Measurements from ENCODE around the gene APOC1. TPM values are rescaled to one million over a fixed set of nuclear protein-coding genes. Genes with fewer than 3 reads are reported as not detected.

Gene APOC1
- total RNA-seq, 4 donors from 2014 or later: 3.9 to 107 (median 14.2) TPM; not detected in 1

DNA sequence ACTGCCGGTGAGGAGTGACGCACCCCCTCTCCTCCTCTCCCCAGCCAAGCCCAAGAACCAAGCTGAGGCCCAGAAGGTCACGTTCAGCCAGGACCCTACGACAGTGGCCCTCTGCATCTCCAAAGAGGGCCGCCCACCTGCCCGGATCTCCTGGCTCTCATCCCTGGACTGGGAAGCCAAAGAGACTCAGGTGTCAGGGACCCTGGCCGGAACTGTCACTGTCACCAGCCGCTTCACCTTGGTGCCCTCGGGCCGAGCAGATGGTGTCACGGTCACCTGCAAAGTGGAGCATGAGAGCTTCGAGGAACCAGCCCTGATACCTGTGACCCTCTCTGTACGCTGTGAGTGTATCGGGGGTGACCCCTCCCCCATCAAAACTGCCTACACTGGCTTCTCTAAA lies 42.6 kb upstream of the APOC1 start:
- H3K4me3 ChIP-seq: no peak overlapping the region
- no peaks in the 10 kb centered on the region for H3K27me3 ChIP-seq
- TF ChIP-seq, protein P1, sequence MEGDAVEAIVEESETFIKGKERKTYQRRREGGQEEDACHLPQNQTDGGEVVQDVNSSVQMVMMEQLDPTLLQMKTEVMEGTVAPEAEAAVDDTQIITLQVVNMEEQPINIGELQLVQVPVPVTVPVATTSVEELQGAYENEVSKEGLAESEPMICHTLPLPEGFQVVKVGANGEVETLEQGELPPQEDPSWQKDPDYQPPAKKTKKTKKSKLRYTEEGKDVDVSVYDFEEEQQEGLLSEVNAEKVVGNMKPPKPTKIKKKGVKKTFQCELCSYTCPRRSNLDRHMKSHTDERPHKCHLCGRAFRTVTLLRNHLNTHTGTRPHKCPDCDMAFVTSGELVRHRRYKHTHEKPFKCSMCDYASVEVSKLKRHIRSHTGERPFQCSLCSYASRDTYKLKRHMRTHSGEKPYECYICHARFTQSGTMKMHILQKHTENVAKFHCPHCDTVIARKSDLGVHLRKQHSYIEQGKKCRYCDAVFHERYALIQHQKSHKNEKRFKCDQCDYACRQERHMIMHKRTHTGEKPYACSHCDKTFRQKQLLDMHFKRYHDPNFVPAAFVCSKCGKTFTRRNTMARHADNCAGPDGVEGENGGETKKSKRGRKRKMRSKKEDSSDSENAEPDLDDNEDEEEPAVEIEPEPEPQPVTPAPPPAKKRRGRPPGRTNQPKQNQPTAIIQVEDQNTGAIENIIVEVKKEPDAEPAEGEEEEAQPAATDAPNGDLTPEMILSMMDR (IDR thresholded peaks at IDR 0.05): no peak
- TF ChIP-seq POLR2A (IDR thresholded peaks at IDR 0.05): no peak
- DNase-seq: no peak
- peaks cover 0 to 57% (median 0%) of the 10 kb centered on the region in 3 donors for H3K36me3 ChIP-seq
- H3K4me1 ChIP-seq: peaks cover 0 to 11% (median 0%) of the 10 kb centered on the region in 4 donors
- H3K9me3 ChIP-seq: no peaks in the 10 kb centered on the region
- H3K27ac ChIP-seq: no peak overlapping the region

DNA sequence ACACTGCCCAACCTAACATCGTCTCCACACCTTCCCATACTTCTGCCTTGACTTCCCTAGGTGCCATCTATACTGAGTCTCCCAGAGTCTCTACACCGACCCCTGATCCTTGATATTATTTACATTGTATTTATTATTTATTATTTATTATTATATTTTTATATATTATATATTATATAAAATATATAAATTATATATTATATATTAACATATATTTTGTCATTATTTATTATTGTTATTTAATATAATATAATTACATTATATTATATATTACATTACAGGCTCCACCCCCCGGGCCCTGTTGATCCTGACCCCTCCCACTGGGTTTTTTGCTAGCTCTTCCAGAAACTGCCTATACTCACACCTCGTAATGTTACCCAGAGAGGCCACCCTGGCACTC lies 41.7 kb upstream of the APOC1 start:
- Histone ChIP-seq H3K27me3 (no peaks in the 10 kb centered on the region), H3K36me3 (peaks cover 0 to 56% (median 0%) of the 10 kb centered on the region in 3 donors), H3K4me3 (no peak overlapping the region), H3K4me1 (peaks cover 0 to 11% (median 0%) of the 10 kb centered on the region in 4 donors), H3K9me3 (no peaks in the 10 kb centered on the region), H3K27ac (no peak overlapping the region)
- DNase-seq: no peak
- TF ChIP-seq, protein P1 (IDR thresholded peaks at IDR 0.05): no peak
- TF ChIP-seq POLR2A (IDR thresholded peaks at IDR 0.05): no peak

DNA sequence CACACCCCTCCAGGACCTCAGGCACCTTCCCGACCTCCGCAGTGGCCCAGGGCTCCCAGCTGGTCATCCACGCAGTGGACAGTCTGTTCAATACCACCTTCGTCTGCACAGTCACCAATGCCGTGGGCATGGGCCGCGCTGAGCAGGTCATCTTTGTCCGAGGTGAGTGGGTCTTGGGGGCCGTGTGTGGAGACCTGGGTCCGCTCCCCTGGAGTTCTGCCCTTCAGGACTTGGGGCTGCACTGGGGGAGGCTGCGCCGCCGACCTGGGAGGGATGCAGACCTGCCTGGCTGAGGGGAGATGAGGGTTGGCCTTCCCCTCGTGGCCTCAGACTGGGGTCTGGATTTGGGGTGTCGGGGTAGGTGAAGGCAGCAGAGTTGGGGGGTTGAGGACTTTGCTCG lies 40.1 kb upstream of the APOC1 start:
- Histone ChIP-seq H3K27ac (no peak overlapping the region), H3K4me1 (peaks cover 0 to 11% (median 0%) of the 10 kb centered on the region in 4 donors), H3K4me3 (no peak overlapping the region), H3K9me3 (no peaks in the 10 kb centered on the region), H3K27me3 (no peaks in the 10 kb centered on the region), H3K36me3 (peaks cover 0 to 66% (median 0%) of the 10 kb centered on the region in 3 donors)
- no peak for DNase-seq
- TF ChIP-seq, protein P1 (IDR thresholded peaks at IDR 0.05): no peak
- no peak for TF ChIP-seq POLR2A (IDR thresholded peaks at IDR 0.05)

DNA sequence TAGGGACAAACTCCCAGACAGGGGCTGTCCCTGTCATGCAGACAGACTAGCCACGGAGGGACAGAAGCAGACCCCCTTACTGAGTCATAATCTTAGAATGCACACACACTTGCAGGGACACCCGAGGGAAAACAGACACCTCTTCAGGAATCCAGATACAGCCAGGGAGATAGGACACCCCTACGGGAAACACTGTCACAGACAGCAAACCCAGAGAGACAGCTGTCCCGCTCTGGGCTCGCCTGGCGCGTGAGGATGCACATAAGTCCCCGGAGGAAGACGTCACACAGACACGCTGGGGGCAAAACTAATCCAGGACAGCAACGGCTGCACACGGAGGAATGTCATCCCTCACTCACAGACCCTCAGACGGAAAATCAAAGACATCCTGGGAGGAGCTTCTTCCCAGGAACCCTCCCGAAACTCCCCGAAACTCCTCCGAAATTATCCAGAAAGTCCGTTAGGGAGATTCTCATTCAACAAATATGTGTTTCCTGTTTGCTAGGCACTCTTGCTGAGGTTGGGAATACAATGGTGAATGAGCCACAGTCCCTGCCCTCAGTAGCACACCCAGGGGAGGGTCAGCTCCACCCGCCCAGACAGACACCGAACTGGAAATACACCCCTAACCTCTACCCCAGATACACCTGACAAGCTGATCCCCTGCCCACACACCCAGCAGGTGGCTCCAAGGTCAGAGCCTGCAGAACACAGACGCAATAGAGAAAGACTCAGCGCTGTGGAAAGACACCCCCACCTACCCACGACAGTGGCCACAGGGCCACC lies 38.5 kb upstream of the APOC1 start:
- no peak for DNase-seq

DNA sequence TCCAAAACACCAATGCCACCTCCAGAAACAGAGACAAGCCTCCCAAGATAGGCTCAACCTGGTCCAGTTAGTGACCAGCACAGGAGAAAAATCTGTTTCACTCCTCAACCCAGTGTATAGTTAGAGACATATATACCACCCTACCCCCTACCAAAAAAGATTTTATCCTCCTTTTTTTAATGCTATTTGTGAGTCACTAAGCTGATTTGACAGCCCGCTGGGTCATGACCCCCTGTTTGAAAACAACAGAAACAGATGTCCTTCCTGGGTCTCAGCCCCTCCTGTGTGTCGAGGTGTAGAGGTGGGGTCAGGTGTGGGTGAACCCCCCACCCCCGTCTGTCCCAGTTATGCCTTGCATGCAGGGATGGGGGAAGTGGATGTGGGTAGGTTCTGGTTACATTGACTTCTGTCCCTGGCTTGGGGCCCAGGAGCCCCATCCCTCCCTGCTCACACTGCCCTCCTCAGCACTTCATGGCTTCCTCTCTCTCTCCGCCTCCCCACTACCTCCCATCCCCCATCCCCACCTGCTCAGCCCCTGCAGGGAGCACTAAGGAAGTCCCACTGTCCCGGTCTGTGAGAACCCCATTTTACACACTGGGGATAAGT lies 37.4 kb upstream of the APOC1 start:
- no peak for TF ChIP-seq POLR2A (IDR thresholded peaks at IDR 0.05)
- TF ChIP-seq, protein P1 (IDR thresholded peaks at IDR 0.05): no peak
- no peaks in the 10 kb centered on the region for H3K4me1 ChIP-seq
- DNase-seq: no peak
- no peaks in the 10 kb centered on the region for H3K27me3 ChIP-seq
- H3K4me3 ChIP-seq: no peak overlapping the region
- H3K36me3 ChIP-seq: peaks cover 0 to 60% (median 0%) of the 10 kb centered on the region in 3 donors
- no peaks in the 10 kb centered on the region for H3K9me3 ChIP-seq
- H3K27ac ChIP-seq: no peak overlapping the region

More for the DNA sequence above, 38.5 kb upstream of the APOC1 start:
- Histone ChIP-seq H3K27me3 (no peaks in the 10 kb centered on the region), H3K36me3 (peaks cover 0 to 66% (median 0%) of the 10 kb centered on the region in 3 donors), H3K4me3 (no peak overlapping the region), H3K4me1 (peaks cover 0 to under 1% (median 0%) of the 10 kb centered on the region in 4 donors), H3K27ac (peak overlapping the region in 1 of 4 donors; percentile 38), H3K9me3 (no peaks in the 10 kb centered on the region)
- TF ChIP-seq, protein P1 (IDR thresholded peaks at IDR 0.05): no peak
- no peak for TF ChIP-seq POLR2A (IDR thresholded peaks at IDR 0.05)
